Measurements from ENCODE around the gene SLC24A3.

DNA sequence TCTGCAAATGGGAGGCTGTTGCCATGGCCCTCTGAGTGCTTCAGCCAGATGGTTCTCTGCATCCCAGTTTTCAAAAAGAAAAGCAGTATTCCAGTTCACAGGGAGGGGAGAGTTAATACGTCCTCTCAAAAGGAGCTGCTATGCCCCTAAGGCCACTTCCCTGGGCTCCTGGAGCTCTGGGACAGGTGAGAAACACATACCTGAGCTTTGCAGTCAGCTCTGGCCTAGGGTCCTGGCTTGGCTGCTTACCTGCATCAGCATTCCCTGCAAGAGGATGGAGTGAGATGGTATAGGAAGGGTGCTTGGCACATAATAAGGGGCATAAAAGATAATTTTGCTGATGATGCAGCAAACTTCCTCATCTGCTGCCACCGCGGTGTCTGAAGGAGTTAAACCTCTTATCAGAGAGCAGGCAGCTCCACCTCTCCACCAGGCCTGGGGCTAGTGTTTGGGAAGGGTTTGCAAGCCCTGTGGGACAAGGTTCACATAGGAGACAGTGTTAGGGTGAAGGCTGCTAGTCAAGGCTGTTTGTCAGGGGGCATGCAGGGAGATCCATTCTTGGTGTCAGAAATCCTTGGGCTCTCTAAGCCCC is 62.7 kb downstream of the SLC24A3 start:
- TF ChIP-seq, protein P1, sequence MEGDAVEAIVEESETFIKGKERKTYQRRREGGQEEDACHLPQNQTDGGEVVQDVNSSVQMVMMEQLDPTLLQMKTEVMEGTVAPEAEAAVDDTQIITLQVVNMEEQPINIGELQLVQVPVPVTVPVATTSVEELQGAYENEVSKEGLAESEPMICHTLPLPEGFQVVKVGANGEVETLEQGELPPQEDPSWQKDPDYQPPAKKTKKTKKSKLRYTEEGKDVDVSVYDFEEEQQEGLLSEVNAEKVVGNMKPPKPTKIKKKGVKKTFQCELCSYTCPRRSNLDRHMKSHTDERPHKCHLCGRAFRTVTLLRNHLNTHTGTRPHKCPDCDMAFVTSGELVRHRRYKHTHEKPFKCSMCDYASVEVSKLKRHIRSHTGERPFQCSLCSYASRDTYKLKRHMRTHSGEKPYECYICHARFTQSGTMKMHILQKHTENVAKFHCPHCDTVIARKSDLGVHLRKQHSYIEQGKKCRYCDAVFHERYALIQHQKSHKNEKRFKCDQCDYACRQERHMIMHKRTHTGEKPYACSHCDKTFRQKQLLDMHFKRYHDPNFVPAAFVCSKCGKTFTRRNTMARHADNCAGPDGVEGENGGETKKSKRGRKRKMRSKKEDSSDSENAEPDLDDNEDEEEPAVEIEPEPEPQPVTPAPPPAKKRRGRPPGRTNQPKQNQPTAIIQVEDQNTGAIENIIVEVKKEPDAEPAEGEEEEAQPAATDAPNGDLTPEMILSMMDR (IDR thresholded peaks at IDR 0.05), result no peak
- no peak for TF ChIP-seq POLR2A (IDR thresholded peaks at IDR 0.05)
- no peak for TF ChIP-seq POLR2AphosphoS5 (IDR thresholded peaks at IDR 0.05)
- TF ChIP-seq EP300 (IDR thresholded peaks at IDR 0.05), result no peak

Measured in sigmoid colon (tissue), 4 donors.